B cell (primary cell): Measurements from ENCODE around the gene CFAP54. TPM values are rescaled to one million over a fixed set of nuclear protein-coding genes. Genes with fewer than 3 reads are reported as not detected.

Experiments
- ATAC-seq: fragments of 200-7000 bp; cut with Tn5 transposase; one replicate; pipeline ENCODE4 v1.10.0; 2021; ENCODE audit warnings: low read depth, mild to moderate bottlenecking, moderate number of reproducible peaks, moderate library complexity
- CTCF ChIA-PET: fragments of 350-600 bp; sonication (Branson Sonifier 250); formaldehyde crosslinking; loops from one replicate; lab custom pipeline; 2021; ENCODE audit warnings: antibody characterized with exemption, inconsistent platforms; lab: Charles Lee
- POLR2A ChIA-PET: fragments of 350-600 bp; sonication (Branson Sonifier 250); formaldehyde crosslinking; loops from one replicate; lab custom pipeline; 2021; ENCODE audit warnings: antibody characterized with exemption; lab: Charles Lee
- DNase-seq: peaks from one replicate; pipeline ENCODE4 v3.0.0; 2013
- H2AFZ ChIP-seq: 2 replicates; pipeline ENCODE4 v1.6.1; 2012; ENCODE audit warnings: mild to moderate bottlenecking, low read depth, low read length; ENCODE audit not compliant: insufficient read depth, poor library complexity, severe bottlenecking
- H3K27ac ChIP-seq, 2 donors: 1 replicate in 1 of 2; 2 replicates in 1 of 2; pipeline ENCODE4 v1.5.1; 2012 to 2013; ENCODE audit warnings: low read length in 2 of 2, mild to moderate bottlenecking in 2 of 2, moderate library complexity in 1 of 2
- H3K27me3 ChIP-seq, 4 experiments: fragments of 200-600 bp in 1 of 4; sonication (generic) in 1 of 4; replicated peaks in 1 of 4; 1 replicate in 2 of 4; 2 replicates in 2 of 4; pipeline versions ENCODE4 v1.6.1 to v1.7.0; 2013 to 2016; ENCODE audit warnings: low read length in 3 of 4, mild to moderate bottlenecking in 2 of 4, mixed read lengths in 1 of 4, moderate library complexity in 1 of 4; ENCODE audit not compliant: insufficient read depth in 4 of 4, control insufficient read depth in 3 of 4; ENCODE audit errors: control extremely low read depth in 1 of 4
- H3K36me3 ChIP-seq, 2 experiments: replicated peaks in 1 of 2; 1 replicate in 1 of 2; 2 replicates in 1 of 2; pipeline versions ENCODE4 v1.6.1 to v1.7.1; 2013; ENCODE audit warnings: low read length in 1 of 2; ENCODE audit not compliant: insufficient read depth in 2 of 2, control insufficient read depth in 1 of 2; ENCODE audit errors: control extremely low read depth in 1 of 2, extremely low read depth in 1 of 2
- H3K4me1 ChIP-seq, 2 donors: fragments of 200-600 bp in 1 of 2; sonication (generic) in 1 of 2; 1 replicate in 1 of 2; 2 replicates in 1 of 2; pipeline versions ENCODE4 v1.5.1 to v1.6.1; 2013 to 2017; ENCODE audit warnings: low read length in 2 of 2; ENCODE audit not compliant: control insufficient read depth in 2 of 2, insufficient read depth in 2 of 2
- H3K4me2 ChIP-seq: replicated peaks from 2 replicates; pipeline ENCODE3; 2012; ENCODE audit warnings: mild to moderate bottlenecking, low read depth, low read length; ENCODE audit not compliant: poor library complexity, severe bottlenecking
- H3K4me3 ChIP-seq, 5 experiments: fragments of 200-600 bp in 1 of 5; sonication (generic) in 1 of 5; 1 replicate in 3 of 5; 2 replicates in 2 of 5; pipeline versions ENCODE4 v1.5.1 to v1.7.0; 2011 to 2016; ENCODE audit warnings: low read length in 4 of 5, mild to moderate bottlenecking in 4 of 5, low read depth in 2 of 5, control low read depth in 1 of 5, moderate library complexity in 1 of 5; ENCODE audit not compliant: insufficient read depth in 1 of 5; ENCODE audit errors: control extremely low read depth in 1 of 5, extremely low read depth in 1 of 5
- H3K79me2 ChIP-seq: fragments of 200-600 bp; sonication (generic); one replicate; pipeline ENCODE4 v1.6.0; 2016; ENCODE audit warnings: low read length; ENCODE audit not compliant: control insufficient read depth, insufficient read depth
- H3K9ac ChIP-seq: fragments of 200-600 bp; sonication (generic); 2 replicates; pipeline ENCODE4 v1.6.1; 2017; ENCODE audit warnings: mild to moderate bottlenecking, low read length, moderate library complexity
- H3K9me3 ChIP-seq, 3 donors: one replicate each; pipeline versions ENCODE4 v1.6.1 to v1.7.1; 2013; ENCODE audit warnings: low read length in 2 of 3; ENCODE audit not compliant: control insufficient read depth in 2 of 3, insufficient read depth in 1 of 3; ENCODE audit errors: control extremely low read depth in 1 of 3
- H4K20me1 ChIP-seq: 2 replicates; pipeline ENCODE4 v1.6.0; 2012; ENCODE audit warnings: mild to moderate bottlenecking, low read length; ENCODE audit not compliant: insufficient read depth, control insufficient read depth, poor library complexity, severe bottlenecking
- H3K27ac Mint-ChIP-seq: one replicate; pipeline ENCODE4 v1.8.0; 2021; ENCODE audit warnings: mixed read lengths
- H3K27me3 Mint-ChIP-seq: one replicate; pipeline ENCODE4 v1.8.0; 2021; ENCODE audit warnings: mixed read lengths
- H3K4me1 Mint-ChIP-seq: one replicate; pipeline ENCODE4 v1.8.0; 2021; ENCODE audit warnings: mixed read lengths
- H3K4me3 Mint-ChIP-seq: one replicate; pipeline ENCODE4 v1.8.0; 2021; ENCODE audit warnings: mixed read lengths
- H3K9me3 Mint-ChIP-seq: one replicate; pipeline ENCODE4 v1.8.0; 2022; ENCODE audit warnings: mixed read lengths; ENCODE audit not compliant: insufficient read depth
- CTCF ChIP-seq: fragments of 200-600 bp; IDR thresholded peaks from one replicate; pipeline ENCODE4 v1.8.0; 2022; ENCODE audit warnings: antibody characterized with exemption, mild to moderate bottlenecking
- EZH2 ChIP-seq: IDR thresholded peaks from 2 replicates; pipeline ENCODE4 v1.6.1; 2012; ENCODE audit warnings: borderline replicate concordance, low read depth, mild to moderate bottlenecking, moderate library complexity, low read length; ENCODE audit not compliant: insufficient read depth, poor library complexity, severe bottlenecking
- WGBS: methylation state at CpG from one replicate; pipeline ENCODE4 v1.1.5; 2013; ENCODE audit warnings: missing lambda C conversion rate; ENCODE audit not compliant: insufficient coverage; 5-methylcytosine and 5-hydroxymethylcytosine counted together
- intact Hi-C: fragments of 100-400 bp; cut with micrococcal nuclease; formaldehyde crosslinking; loops from one replicate; pipeline ENCODE4 v1.10.0; 2022
- polyA plus RNA-seq: library from polyadenylated mRNA; depleted of rRNA; stranded (reverse); fragments of >200 nt; gene quantifications from 2 replicates; pipeline ENCODE4 v1.2.3, GENCODE V29; 2012
- total RNA-seq, 2 donors: library from RNA; stranded (reverse); fragments of 120-200 nt in 1 of 2; gene quantifications; 1 replicate in 1 of 2; 2 replicates in 1 of 2; pipeline versions ENCODE4 v1.2.3 to v1.2.4, GENCODE V29; 2013 to 2022

Gene CFAP54
- total and polyA plus RNA-seq, 2 donors (not counting 1 experiment from before 2014, with no cell fraction given): 0.12 to 0.76 TPM

GRCh38 chr12:96880220-96880619, 390.8 kb downstream of the CFAP54 start:
- Histone ChIP-seq H3K4me1 (no peaks in the 10 kb centered on the region), H3K4me3 (no peak overlapping the region), H3K9me3 (no peaks in the 10 kb centered on the region), H3K27ac (no peak overlapping the region), H2AFZ (no peak overlapping the region), H3K27me3 (peaks cover 0 to 4% (median 0%) of the 10 kb centered on the region in 4 experiments), H3K4me2 (no peak overlapping the region), H3K79me2 (no peaks in the 10 kb centered on the region), H4K20me1 (no peaks in the 10 kb centered on the region), H3K9ac (no peak overlapping the region), H3K36me3 (no peaks in the 10 kb centered on the region)
- ATAC-seq: no peak
- no peak overlapping the region for H3K27ac Mint-ChIP-seq
- peaks cover 12% of the 10 kb centered on the region for H3K27me3 Mint-ChIP-seq
- H3K9me3 Mint-ChIP-seq: peaks cover 2% of the 10 kb centered on the region
- WGBS: 100% methylated on average over 1 of the region's 3 CpGs
- no peak overlapping the region for H3K4me3 Mint-ChIP-seq
- ChIA-PET CTCF (no interaction called here), POLR2A (no interaction called here)
- intact Hi-C loops: no loop called here
- no peak for DNase-seq
- TF ChIP-seq CTCF (no peak), EZH2 (no peak)
- no peaks in the 10 kb centered on the region for H3K4me1 Mint-ChIP-seq

- Mint-ChIP-seq H3K27me3 (peaks cover 23% of the 10 kb centered on the region), H3K9me3 (peaks cover 2% of the 10 kb centered on the region), H3K4me1 (no peaks in the 10 kb centered on the region), H3K4me3 (no peak overlapping the region), H3K27ac (no peak overlapping the region)
- no peaks in the 10 kb centered on the region for H3K79me2 ChIP-seq
- intact Hi-C loops: no loop called here
- H3K4me1 ChIP-seq: no peaks in the 10 kb centered on the region
- no peak for TF ChIP-seq EZH2
- no peak for TF ChIP-seq CTCF
- no peak overlapping the region for H3K9ac ChIP-seq
- DNase-seq: no peak
- H2AFZ ChIP-seq: no peak overlapping the region
- POLR2A ChIA-PET: no interaction called here
- no peak overlapping the region for H3K4me3 ChIP-seq
- CTCF ChIA-PET: no interaction called here
- ATAC-seq: no peak
- no peak overlapping the region for H3K27ac ChIP-seq
- no peak overlapping the region for H3K4me2 ChIP-seq
- no peaks in the 10 kb centered on the region for H4K20me1 ChIP-seq
- no peaks in the 10 kb centered on the region for H3K36me3 ChIP-seq
- H3K27me3 ChIP-seq: peaks cover 0 to 4% (median 0%) of the 10 kb centered on the region in 4 experiments
- no peaks in the 10 kb centered on the region for H3K9me3 ChIP-seq
These were observed 392.2 kb downstream of the CFAP54 start for GRCh38 chr12:96881608-96882007.
